ENCODE data around the gene ARHGAP19. TPM values are rescaled to one million over a fixed set of nuclear protein-coding genes. Genes with fewer than 3 reads are reported as not detected.

Gene ARHGAP19
- total RNA-seq, 4 donors from 2014 or later: 5.7 to 10.4 (median 9.2) TPM

GRCh38 chr10:97184971-97185325, 107.5 kb downstream of the ARHGAP19 start:
- no peak for TF ChIP-seq CTCF (IDR thresholded peaks at IDR 0.05; ENCODE audit: low read depth)

GRCh38 chr10:97183314-97183713, 109.1 kb downstream of the ARHGAP19 start:
- TF ChIP-seq CTCF (IDR thresholded peaks at IDR 0.05; ENCODE audit: low read depth): no peak

DNA sequence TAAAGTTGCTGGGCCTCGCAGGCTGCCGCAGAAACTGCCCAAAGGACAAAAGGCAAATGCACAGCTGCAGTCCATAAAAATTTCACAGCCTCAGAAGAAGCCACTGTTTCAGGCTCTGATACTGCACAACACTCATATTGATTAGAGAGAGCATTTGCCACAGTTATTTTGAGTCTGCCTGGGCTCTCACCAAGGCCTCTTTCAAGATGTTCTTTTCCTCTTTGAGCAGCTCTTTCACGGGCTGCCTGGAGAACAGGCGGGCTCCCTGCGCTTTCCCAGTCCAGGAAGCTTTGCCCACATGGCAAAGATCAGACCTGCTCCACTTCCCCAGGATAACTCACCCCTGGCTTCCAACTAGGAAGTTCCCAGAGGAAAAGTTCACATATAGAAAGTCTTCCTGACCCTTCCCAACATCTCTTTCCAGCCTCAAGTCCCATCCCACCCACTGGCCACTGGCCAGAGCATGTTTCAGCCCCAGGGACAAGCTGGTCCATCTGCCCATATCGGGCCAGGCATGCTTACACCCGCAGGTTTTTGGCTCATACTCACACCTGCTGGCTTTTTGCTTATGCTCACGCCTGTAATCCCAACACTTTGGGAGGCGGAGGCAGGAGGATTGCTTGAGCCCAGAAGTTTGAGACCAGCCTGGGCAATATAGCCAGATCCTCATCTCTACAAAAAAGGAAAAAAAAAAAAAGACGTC, 110.0 kb downstream of the ARHGAP19 start:
- no peak for TF ChIP-seq CTCF (IDR thresholded peaks at IDR 0.05; ENCODE audit: low read depth)

DNA sequence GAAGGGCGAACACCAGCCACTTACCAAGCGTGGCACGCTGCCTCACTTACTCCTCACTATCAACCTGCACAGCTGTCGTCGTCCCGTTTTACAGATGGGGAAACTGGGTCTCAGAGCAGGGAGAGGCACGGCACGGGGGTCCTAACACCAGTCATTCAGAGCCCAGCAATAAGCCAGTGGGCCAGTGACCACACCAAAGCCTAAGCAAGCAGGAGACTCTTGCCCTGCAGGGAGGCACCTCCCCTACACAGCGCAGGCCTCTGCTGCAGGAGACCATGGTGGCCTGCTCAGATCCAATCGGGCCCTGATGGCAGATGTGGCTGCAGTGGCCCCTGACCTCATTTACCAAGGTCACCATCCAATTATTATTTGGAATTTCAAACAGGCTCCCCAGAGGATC, 111.5 kb downstream of the ARHGAP19 start:
- TF ChIP-seq CTCF (IDR thresholded peaks at IDR 0.05; ENCODE audit: low read depth): no peak

DNA sequence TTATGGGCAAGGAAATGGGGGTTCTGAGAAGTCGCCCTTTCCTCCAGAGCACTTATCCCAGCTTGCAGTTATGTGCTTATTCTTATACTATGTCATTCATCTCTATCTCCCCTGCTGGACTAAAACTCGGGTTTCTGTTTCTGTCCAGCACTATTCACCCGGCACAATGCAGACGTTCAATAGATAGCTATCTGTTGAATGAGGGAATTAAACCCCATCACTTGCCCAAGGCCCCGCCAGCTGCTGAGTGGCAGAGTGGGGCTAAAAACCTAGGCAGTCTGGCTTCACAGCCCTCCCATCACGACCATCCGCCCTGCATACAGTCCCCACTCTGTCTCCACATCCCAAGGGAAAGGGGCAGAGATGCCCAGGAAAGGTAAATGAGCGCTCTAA, 112.1 kb downstream of the ARHGAP19 start:
- TF ChIP-seq CTCF (IDR thresholded peaks at IDR 0.05; ENCODE audit: low read depth): no peak

GRCh38 chr10:97179731-97180362, 112.6 kb downstream of the ARHGAP19 start:
- TF ChIP-seq CTCF (IDR thresholded peaks at IDR 0.05; ENCODE audit: low read depth): no peak

DNA sequence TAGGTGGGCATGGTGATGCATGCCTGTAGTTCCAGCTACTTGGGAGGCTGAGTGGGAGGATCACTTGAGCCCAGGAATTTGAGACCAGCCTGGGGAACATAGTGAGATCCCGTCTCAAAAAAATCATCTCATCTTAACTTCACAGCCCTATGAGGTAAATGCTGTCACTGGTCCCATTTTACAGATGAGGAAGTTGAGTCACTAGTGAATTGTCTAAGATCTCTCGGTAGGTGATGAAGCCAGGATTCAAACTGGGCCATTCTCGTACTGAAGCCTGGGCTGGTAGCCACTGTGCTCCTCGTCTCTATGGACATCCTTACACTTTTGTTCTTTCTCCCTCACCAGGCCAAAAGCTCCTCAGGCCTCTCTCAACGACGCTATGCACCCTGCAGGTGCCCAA, 113.1 kb downstream of the ARHGAP19 start:
- no peak for TF ChIP-seq CTCF (IDR thresholded peaks at IDR 0.05; ENCODE audit: low read depth)

Data from subcutaneous adipose tissue (tissue), 4 donors.